Brain microvascular endothelial cell (primary cell): ENCODE results near the gene SLCO4A1.

Source experiments
- DNase-seq: peaks from one replicate; pipeline ENCODE4 v3.0.0-alpha.2; 2020
- H3K27ac ChIP-seq: fragments of 250-450 bp; sonication (Bioruptor Pico); 2 replicates; pipeline ENCODE4 v1.5.1; 2020; ENCODE audit warnings: mild to moderate bottlenecking, moderate library complexity
- H3K27me3 ChIP-seq: fragments of 250-450 bp; sonication (Bioruptor Pico); replicated peaks from 2 replicates; pipeline ENCODE4 v1.5.1; 2020; ENCODE audit warnings: mild to moderate bottlenecking
- H3K36me3 ChIP-seq: fragments of 250-450 bp; sonication (Bioruptor Pico); replicated peaks from 2 replicates; pipeline ENCODE4 v1.5.1; 2020; ENCODE audit warnings: mild to moderate bottlenecking
- H3K4me3 ChIP-seq: 2 replicates; pipeline ENCODE4 v1.5.1; 2011; ENCODE audit warnings: low read depth, mild to moderate bottlenecking, control low read depth, low read length, moderate library complexity
- CTCF ChIP-seq: IDR thresholded peaks from 2 replicates; pipeline ENCODE4 v1.5.1; 2011; ENCODE audit warnings: low read depth, mild to moderate bottlenecking, moderate library complexity, low read length, control low read depth, inconsistent platforms; ENCODE audit errors: missing control alignments
- in situ Hi-C: cut with HindIII; loops from 2 replicates; pipeline ENCODE4 v1.10.0; 2017; ENCODE audit warnings: low sequenced_read_pairs, low pct_ligation_motif_present

Gene SLCO4A1

GRCh38 chr20:62640870-62641269 is 1.4 kb upstream of the SLCO4A1 start:
- in situ Hi-C loops = no loop called here
- H3K27ac ChIP-seq = no peak overlapping the region
- TF ChIP-seq CTCF = no peak
- H3K36me3 ChIP-seq = no peaks in the 10 kb centered on the region
- no peak overlapping the region for H3K4me3 ChIP-seq
- no peak for DNase-seq
- H3K27me3 ChIP-seq = peaks cover 56% of the 10 kb centered on the region

- in situ Hi-C loops = no loop called here
- H3K36me3 ChIP-seq = no peaks in the 10 kb centered on the region
- TF ChIP-seq CTCF = no peak
- DNase-seq = no peak
- peaks cover 51% of the 10 kb centered on the region for H3K27me3 ChIP-seq
- no peak overlapping the region for H3K27ac ChIP-seq
- H3K4me3 ChIP-seq = no peak overlapping the region
Measured at GRCh38 chr20:62641321-62642050, 817 bp upstream of the SLCO4A1 start.

- Histone ChIP-seq H3K27ac (no peak overlapping the region), H3K4me3 (no peak overlapping the region), H3K36me3 (no peaks in the 10 kb centered on the region), H3K27me3 (peaks cover 41% of the 10 kb centered on the region)
- no peak for TF ChIP-seq CTCF
- in situ Hi-C loops = no loop called here
- DNase-seq = no peak
Measured at GRCh38 chr20:62642666-62643520, 590 bp downstream of the SLCO4A1 start.

- Histone ChIP-seq H3K27me3 (peaks cover 36% of the 10 kb centered on the region), H3K27ac (no peak overlapping the region), H3K4me3 (no peak overlapping the region), H3K36me3 (no peaks in the 10 kb centered on the region)
- no peak for TF ChIP-seq CTCF
- DNase-seq = no peak
- in situ Hi-C loops = no loop called here
Measured at GRCh38 chr20:62643521-62644043, 1.3 kb downstream of the SLCO4A1 start.

- Histone ChIP-seq H3K4me3 (no peak overlapping the region), H3K27ac (no peak overlapping the region), H3K36me3 (no peaks in the 10 kb centered on the region), H3K27me3 (peaks cover 30% of the 10 kb centered on the region)
- TF ChIP-seq CTCF = no peak
- in situ Hi-C loops = no loop called here
- DNase-seq = no peak
Measured at GRCh38 chr20:62644044-62644795, 1.9 kb downstream of the SLCO4A1 start.
